Pericardium fibroblast (primary cell): ENCODE results near the gene SVOP. TPM values are rescaled to one million over a fixed set of nuclear protein-coding genes. Genes with fewer than 3 reads are reported as not detected.

Source experiments
- total RNA-seq: library from RNA; depleted of rRNA; stranded (reverse); fragments of >200 nt; gene quantifications from 2 replicates; pipeline ENCODE4 v1.2.3, GENCODE V29; 2015

Gene SVOP, protein sequence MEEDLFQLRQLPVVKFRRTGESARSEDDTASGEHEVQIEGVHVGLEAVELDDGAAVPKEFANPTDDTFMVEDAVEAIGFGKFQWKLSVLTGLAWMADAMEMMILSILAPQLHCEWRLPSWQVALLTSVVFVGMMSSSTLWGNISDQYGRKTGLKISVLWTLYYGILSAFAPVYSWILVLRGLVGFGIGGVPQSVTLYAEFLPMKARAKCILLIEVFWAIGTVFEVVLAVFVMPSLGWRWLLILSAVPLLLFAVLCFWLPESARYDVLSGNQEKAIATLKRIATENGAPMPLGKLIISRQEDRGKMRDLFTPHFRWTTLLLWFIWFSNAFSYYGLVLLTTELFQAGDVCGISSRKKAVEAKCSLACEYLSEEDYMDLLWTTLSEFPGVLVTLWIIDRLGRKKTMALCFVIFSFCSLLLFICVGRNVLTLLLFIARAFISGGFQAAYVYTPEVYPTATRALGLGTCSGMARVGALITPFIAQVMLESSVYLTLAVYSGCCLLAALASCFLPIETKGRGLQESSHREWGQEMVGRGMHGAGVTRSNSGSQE
- total RNA-seq: not detected in 2 replicates

DNA sequence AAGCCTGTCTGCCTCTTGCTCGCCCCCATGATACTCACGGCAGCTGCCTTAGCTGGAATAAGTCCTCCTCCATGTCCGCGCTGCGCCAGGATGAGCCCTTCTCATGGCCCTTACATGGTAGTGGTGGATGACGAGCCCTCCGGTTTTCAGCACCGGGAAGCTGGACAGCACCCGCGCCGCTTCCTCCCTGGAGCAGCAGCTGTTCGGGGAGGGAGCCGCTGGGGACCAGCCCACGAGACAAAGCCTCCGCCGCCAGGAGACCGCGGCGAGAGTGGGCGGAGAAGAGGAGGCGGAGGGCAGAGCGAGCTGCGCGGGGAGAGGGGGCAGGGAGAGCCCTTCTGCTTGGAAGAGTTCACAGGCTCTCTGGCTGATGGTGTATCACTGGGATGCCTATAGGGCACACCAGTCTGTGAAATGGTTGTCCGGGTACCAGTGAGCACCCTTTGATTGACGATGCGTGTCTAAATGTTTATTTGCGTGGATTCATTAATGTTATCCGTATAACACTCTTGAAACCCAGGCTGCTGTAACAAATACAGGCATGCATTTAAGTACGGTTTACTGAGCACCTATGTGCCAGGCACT lies at the start of gene SVOP:
Gene SVOP, minus strand, starts transcription at position 273 of the 585 bp plus-strand sequence. Its CDS starts 200 bp downstream, at position 73.

DNA sequence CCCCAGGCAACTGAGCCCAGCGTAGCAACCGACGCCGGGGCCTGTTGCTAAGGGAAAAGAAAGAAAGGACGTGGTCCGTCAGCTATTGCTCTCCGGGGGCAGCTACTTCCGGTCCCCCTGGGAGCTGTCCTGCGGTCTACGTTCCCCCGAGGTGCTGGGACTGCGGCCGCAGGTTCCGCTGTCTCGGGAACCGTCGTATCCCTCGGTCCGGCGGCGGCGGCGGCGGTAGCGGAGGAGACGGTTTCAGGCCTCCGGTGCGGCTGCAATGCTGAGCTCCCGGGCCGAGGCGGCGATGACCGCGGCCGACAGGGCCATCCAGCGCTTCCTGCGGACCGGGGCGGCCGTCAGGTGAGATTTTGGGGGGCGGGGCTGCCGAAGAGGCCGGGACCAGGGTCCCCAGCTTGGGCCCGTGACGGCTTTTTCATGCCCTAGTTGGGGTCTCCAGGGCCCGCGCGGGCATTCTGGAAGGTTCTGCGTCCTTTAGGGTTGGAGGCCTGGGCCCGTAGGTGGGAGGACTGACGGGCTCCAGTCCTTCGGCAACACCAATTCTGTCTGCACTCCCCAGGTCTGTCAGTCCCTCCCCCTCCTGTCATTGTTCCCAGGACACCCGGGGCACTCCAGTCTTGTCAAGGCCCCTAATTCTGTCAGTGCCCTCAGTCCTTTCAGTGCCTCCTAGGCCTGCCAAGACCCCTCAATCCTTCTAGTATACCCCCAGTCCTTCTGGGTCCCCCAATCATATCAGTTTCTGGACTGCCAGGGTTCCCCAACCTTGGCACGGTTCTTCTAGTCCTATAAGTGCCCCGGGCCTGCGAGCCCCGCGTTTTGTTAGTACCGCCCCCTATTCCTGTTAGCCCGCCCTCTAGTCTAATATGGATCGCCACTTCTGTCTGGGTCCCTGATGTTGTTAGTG lies 31.8 kb upstream of the SVOP start, which contains the start of gene USP30:
Gene USP30, plus strand, starts transcription at position 163 of the 910 bp plus-strand sequence. Its CDS starts 103 bp downstream, at position 266.

DNA sequence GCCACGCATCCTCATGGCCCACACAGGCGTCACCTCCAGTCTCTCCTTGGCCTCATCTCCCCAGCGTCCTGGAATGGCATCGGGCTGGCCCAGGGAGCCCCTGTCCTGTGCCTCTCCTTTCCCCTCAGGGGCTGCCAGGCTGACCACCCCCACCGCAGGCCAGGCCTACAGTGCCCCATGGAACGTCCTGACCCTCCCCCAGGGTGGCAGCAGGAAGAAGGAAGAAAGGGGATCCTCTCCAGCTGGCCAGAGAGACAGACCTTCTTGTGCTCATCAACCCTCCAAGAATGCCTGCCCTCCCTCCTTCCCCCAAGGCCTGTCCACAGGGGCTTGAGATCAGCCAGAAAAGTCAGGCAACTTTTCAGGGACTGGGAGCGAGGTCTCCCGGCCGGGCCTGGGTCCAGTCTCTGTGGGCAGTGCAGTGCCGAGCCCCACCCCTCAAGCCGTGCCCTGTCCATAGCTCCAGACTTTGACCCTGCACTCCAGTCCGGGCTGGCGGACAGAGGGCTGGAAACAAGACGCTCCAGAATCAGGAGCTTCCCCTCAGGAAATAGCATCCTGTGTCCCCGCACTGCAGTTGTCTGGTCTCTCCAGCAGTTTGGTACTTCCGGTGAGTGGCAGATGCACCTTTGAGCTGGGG lies 141.1 kb downstream of the SVOP start, which contains the start of gene DAO:
Gene DAO, plus strand, starts transcription at position 478 of the 640 bp plus-strand sequence. CDS start 4,915 bp downstream, outside the sequence.

Other genes starting within 250 kb of the SVOP start
- 15.3 and 20.9 TPM in 2 replicates for gene SSH1, start 163.5 kb downstream of the SVOP start, total RNA-seq
- 5.4 TPM in 1 of 2 replicates, not detected in the other for gene DAO, start 141.0 kb downstream of the SVOP start, total RNA-seq
- gene USP30, start 31.5 kb upstream of the SVOP start, total RNA-seq: 7.6 and 10.0 TPM in 2 replicates
- 15.4 and 22.0 TPM in 2 replicates for gene ALKBH2, start 72.4 kb upstream of the SVOP start, total RNA-seq
- 18.5 and 22.5 TPM in 2 replicates for gene UNG, start 76.5 kb upstream of the SVOP start, total RNA-seq
- 2.2 and 6.6 TPM in 2 replicates for gene ACACB, start 95.5 kb upstream of the SVOP start, total RNA-seq